Right ventricle myocardium superior (tissue), 1 donor: ENCODE measurements around the gene ADGRD2. TPM values are rescaled to one million over a fixed set of nuclear protein-coding genes. Genes with fewer than 3 reads are reported as not detected.
A peak's percentile ranks its signal among the peaks of the same experiment; 100 is the strongest.

Experiments
- ATAC-seq: fragments of 200-7000 bp; cut with Tn5 transposase; one replicate; pipeline ENCODE4 v1.9.1; 2020; ENCODE audit warnings: mild to moderate bottlenecking; ENCODE audit not compliant: poor library complexity
- DNase-seq: peaks from one replicate; pipeline ENCODE4 v3.0.0-alpha.2; 2020
- intact Hi-C: fragments of 100-400 bp; cut with DNase I; formaldehyde crosslinking; loops from one replicate; pipeline ENCODE4 v1.11.2; 2022
- total RNA-seq: library from RNA; stranded (reverse); fragmentation: NEBNext Ultra II Directional; extraction: Animal tissue kit (Norgen Biotek cat#: 25700); gene quantifications from one replicate; pipeline ENCODE4 v1.2.1, GENCODE V29; 2021
- donor health status: DM: no; HTN: yes; CAD: no; lungs with severe emphysema.

ADGRD2 gene
- total RNA-seq, 1 donor from 2014 or later, result not detected

DNA sequence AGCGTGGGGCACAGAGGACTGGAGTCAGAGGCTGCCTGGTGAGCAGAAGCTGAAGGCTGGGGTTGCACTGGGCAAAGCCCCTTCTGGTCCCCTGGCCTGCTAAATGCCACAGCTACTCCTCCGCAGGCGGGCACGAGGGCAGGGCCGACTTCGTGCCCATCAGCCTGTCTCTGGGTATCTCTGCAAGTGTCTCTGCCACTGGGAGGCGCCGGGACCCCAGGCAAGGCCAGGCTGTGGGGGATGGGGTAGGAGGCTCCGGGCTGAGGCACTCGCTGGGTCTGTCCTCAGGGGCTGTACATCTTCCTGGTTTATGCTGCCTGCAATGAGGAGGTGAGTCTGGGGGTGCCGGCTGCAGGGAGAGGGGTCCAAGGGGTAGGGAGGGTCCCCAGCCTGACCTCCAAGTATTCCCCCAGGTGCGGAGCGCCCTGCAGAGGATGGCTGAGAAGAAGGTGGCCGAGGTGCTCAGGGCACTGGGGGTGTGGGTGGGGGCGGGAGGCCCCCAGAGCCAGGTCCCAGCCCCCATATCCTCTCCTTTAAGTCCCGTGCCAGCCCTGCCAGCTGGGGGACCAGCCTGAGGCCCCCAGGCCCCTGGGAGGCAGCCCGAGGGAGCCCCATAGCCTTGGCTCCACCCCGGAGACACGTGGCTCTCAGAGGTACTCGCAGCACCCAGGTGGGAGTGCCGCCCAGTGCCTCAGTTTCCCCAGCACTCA, 25.1 kb downstream of the ADGRD2 start:
- ATAC-seq (no peak), DNase-seq (no peak)
- intact Hi-C loops, result no loop called here

DNA sequence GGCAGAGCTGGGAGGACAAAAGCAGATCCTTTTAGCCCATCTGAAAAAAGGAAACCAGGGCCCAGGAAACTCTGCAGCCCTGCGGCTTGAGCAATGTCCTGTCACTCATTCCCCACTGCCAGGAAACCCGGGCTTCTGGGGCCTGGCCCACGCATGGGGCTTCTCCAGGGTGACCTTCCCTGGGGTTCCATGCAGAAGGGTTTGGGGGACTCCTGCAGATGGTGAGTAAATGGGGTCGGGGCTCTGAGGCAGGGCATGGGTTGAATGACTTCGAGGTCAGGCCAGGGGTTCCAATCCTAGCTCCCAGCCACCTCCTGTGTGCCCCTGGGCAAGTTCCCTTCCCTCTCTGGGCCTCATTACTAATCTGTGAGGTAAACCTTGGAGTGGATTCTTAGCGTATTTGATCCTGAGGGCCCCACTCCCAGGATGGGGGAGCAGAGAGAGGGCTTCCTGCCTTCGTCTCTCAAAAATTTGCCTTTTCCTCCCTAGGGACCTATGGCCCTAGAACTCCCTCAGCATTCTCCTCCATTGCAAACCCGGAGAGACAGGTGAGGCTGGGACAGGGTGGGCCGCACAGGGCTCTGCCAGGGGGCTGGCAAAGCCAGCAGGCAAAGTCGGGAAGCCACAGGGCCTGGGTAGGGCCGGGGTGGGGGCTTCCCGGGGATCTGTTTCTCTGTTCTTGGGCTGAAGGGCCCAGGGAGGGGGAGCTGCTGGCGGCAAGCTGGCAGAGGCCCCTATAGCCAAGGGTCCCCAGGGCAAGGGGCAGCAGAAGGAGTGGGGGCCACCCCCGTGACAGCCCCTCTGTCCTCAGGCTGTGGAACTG, 25.8 kb downstream of the ADGRD2 start:
- intact Hi-C loops, result no loop called here
- DNase-seq, result no peak

DNA sequence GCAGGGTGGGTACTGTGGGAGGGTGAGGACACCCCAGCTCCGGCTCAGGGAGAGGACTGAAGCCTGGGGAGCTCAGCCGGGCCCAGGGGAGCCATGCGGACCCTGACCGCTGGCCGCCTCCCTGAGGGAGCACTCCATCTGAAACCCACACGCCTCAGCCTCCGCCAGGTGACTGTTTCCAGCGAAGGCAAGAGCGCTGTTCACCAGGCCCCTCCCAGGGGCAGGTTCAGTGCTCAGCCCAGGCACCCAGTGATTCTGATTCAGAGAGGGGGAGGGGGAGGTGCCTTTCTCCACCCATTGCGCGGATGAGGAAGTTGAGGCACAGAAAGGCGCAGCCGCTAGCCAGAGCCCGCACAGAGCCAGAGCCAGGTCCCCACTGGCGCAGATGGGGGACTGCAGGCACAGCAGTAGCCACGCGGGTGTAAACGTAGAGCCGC, 27.0 kb downstream of the ADGRD2 start:
- DNase-seq (no peak), ATAC-seq (no peak)
- intact Hi-C loops, result no loop called here

More for the DNA sequence above, 25.8 kb downstream of the ADGRD2 start:
- no peak for ATAC-seq

DNA sequence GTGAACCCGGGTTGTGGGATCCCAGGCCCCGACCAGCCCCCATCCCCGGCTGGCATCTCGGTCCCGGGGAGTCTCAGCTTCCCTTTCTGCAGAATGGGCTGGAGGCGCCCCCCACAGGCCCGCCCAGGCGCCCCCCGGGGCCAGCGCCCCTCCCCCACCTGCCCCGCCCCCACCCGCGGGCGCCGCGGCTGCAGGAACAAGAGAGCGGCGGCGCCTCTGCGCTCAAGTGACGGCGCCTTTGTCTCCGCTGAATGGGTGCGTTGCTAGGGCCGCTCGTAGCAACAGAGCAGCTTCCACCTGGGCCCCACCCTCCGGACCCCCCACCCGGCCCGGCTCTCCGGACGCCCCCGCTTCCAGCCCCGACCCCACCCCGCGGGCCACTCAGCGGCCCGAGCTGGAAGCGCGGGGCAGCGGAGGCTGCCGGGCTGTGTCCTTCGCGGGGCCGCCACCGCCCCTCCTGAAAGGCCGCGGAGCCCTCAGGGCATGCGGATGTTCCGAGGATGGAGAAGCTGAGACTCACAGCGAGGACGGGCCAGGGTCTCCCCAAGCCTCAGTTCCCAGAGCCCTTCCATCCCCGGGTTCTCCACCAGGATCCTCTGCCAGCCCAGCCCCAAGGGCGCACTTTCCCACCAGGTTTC, 27.5 kb downstream of the ADGRD2 start:
- intact Hi-C loops, result no loop called here
- DNase-seq, result no peak
- ATAC-seq, result no peak

DNA sequence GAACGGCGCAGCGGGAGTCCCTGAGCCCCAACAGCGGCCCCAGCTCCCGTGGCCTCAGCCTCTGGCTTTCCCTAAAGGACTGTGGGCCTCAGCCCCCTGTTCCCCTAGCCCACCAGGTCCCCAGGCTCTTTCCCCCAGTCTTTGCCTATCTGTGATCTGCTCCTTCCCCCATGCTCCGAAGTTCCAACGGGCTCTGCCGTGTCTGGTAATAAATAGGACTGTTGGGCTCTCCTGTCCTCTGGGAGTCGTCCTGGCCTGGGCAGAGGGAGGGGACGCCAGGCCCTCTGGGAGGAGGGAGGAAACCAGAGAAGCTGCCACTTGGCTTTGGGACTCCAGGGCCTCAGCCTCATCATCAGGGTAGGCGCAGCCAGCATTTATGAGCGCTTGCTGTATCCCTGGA, 28.1 kb downstream of the ADGRD2 start:
- intact Hi-C loops, result no loop called here
- ATAC-seq (peak; percentile 23), DNase-seq (no peak)

DNA sequence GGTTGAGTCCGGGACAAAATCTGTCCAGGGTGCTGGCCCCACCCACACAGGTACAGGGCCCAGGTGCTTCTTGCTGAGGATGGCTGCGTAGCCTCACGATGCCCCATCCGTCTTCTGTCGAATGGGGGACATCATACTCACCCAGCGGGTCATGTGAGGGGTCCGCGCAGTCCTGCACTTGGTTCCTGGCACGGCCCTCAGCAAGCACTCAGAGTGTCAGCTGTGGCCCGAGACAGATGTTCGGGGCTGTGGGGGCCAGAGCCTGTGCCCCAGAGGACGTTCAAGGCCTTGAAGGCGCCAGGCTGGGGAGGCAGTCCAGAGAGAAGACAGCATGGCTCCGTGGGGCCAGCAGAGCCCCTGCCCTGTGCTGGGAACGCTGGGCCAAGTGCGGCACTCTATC, 29.1 kb downstream of the ADGRD2 start:
- intact Hi-C loops, result no loop called here
- ATAC-seq (no peak), DNase-seq (no peak)

DNA sequence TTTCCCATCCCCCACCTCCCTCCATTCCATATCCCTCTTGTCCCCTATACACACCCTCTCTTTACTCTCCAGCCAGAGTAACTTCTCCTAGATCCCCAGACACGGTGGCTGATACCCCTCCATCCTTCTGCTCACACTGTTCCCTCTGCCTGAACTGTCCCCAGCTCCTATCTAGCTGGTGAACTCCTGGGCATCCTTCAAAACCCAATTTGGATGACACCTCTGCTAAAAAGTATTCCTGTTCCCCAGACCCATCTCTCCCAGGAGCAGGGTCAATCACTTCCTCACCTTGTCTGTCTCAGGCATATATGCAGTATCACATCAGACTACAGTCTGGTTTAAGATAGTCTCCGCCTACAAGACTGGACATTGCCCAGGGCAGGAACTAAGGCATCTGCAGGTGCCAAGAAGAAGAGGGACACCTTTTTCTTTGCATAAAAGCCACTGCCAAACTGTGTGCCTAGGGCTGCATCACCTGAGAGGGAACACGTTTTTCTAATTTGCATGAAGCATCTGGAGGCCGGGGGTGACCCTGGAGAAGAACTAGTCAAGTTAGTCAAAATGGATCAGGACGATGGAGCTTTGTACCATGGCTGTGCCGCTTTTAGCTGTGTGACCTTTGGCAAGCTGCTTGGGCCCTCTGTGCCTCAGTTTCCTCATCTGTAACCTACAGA, 29.8 kb downstream of the ADGRD2 start:
- DNase-seq, result no peak
- intact Hi-C loops, result no loop called here
- no peak for ATAC-seq

DNA sequence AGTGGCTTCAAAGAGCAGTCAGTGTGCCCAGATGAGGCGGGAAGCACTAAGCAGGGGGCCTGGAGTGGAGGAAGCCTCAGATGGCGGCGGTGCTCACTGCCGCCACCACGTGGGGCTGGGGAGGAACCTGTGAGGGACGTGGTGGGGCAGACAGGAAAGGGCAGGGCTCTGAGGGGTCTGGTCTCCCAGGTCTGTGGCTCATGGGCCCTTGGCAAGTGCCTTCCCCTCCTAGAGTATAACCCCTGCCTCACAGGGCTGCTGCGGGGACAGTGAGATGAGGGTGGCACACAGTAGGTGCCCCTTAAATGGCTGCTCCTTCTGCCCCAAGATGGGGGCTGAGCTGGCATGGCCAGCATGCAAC, 30.4 kb downstream of the ADGRD2 start:
- intact Hi-C loops, result no loop called here
- DNase-seq (no peak), ATAC-seq (peak; percentile 55)

DNA sequence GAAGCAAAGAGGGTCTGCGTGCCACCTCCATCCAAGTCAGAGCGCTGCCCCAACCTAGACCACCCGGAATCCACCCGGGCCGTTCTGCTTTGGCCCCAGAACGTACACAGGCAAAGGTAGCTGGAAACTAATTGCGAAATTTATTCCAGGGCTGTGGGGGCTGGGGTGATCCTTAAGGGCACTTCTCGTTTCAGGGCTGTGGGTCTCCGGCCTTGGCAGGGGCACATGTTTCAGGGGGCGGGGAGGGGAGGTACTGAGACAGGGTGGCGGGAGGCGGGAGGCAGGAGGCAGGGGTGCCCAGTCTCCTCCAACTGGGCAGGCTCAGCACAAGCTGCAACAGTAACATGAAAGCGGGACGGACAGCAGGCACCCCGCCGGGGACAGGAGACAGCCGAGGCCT, 30.9 kb downstream of the ADGRD2 start:
- ATAC-seq, result no peak
- no peak for DNase-seq
- intact Hi-C loops, result no loop called here

DNA sequence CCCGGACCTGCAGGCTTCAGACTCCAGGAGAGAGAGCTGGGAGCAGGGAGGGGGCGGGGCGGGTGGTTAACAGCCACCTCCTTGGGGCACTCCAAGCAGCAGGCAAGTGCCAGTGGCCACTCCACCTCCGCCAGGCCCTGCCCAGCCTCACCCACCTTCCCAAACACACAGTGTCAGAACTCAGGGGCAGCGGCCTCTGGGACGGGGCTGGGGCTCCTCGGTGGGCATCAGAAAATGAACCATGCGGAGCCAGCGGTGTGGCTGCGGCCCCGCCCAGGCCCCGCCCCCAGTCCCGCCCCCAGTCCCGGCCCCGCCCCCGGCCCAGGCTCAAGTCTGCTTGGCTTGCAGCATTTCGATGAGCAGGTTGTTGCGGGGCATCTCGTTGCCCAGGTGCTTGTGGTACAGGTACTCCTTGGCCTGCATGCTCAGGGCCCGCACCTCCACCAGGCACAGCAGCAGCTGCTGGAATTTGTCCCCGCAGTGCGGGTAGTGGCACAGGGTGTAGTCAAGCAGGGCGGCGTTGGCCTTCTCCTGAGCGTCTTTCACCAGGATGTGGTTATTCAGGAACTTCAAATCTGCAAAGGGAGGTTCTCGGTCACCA, 32.3 kb downstream of the ADGRD2 start:
- no peak for DNase-seq
- intact Hi-C loops, result no loop called here
- no peak for ATAC-seq

DNA sequence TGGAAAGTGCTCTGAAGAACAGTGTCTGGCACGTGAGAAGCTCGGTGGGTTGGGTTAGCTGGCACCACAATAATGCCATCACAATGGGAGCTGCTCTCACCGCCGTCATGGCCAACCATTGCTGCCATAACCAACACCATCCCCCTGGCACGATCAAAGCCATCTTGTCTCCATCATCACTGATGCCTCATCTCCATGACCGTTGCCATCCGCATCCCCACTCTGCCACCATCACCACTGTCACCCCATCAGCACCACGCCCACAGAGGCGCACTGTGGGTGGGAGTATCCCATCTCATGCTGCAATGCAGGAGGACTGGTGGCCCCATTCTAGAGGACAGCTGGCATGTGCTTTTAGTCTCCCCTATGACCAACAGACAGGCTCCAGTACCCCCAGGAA, 33.2 kb downstream of the ADGRD2 start:
- DNase-seq, result no peak
- no peak for ATAC-seq
- intact Hi-C loops, result no loop called here

DNA sequence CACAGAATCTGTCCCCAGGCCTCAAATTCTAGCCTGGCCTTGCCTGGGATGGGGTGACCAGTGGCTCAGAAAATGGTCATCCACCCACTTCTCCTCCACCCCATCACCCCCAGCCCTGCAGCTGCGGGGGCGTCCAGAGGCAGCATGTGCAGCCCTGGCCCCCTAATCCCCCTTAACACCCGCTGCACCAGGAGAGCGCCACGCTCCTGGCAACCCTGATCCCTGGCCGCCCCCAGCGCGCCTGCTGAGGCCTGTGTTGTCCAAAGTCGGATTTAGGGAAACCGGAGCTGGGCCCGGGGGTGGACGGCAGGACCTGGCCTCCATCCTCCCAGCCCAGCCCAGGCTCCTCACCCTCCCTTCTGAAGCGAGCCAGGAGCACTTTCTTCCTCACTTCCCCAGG, 35.0 kb downstream of the ADGRD2 start:
- intact Hi-C loops, result no loop called here
- DNase-seq (no peak), ATAC-seq (no peak)

DNA sequence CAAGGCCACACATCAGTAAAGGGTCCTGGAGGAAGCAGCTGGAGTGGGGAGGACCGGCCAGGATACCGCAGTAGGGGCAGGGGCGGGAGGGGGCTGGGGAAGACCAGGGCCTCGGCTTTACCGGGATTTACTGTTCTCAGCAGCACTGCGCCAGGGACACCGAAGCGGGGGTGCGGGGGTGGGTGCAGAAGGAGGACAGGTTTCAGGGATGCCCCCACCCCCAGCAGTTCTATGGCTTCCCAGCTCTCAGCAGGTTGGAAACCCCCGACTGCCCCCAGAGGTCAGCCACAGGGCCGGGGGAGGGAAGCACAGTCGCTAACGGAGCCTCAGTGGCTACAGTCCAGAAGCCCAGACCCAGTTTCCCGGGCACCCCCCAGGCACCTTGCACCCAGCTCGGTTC, 35.7 kb downstream of the ADGRD2 start:
- ATAC-seq, result no peak
- intact Hi-C loops, result no loop called here
- DNase-seq, result no peak

DNA sequence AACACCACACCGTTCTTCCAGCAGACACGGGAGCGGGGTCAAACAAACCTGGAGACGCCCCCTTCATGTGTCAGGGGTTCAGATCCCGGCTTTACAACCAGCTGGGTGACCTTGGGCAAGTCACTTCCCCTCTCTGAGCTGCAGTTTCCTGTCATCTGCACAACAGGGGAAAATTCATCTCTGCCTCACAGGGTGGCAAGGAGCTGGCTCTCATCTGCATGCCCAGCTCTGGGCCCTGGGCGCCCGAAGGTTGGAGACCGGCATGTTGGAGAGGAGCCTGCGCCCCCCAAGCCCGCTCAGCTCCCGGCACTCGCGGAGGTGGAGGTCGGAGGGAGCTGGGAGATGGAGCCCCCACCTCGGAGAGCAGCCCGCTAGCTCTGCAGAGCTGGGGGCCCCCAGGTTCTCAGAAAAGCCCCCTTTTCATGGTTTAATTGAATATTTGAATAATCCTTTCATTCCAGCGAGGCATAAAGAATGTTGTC, 36.6 kb downstream of the ADGRD2 start:
- intact Hi-C loops, result no loop called here

DNA sequence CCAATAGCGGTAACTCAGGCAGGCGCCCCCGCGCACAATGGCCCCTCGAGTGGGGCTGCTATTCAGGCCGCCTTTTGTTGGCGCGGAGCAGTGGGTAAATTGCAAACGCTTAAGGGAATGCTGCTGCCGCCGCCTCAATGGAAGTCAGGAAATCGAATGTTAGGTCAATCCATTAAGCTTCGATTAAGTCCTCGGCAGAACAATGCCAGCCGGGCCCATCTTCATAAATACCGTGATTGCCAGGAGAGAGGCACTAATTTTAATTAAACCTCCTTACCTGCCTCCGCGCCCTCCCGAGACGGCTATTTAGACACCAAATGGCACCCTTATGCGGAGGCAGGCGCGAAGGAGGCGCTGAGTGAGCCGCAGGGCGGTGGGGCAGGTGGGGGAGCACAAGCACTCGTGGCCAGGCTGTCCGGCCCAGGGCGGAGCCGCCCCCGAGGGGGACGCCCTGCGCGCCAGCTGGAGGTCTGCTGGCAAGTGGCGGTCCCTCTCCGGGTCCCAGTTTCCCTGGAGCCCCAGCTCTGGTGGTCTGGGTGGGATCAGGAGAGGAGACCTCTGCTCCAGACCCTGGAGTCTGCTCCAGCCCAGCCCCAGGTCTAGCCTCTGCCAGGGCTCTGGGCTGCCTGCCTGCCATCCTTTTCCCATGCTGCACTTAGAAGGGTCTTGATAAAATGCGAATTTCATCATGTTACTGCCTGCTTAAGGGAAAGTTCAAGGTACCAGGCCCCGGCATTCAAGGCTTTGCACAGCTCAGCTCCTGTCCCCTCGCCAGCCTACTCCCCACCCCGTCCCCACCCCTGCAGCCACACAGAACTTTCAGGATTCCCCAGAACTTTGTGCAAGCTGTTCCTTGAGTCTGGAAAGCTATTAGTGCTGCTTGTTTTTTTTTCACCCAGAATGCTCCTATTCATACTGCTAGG, 37.3 kb downstream of the ADGRD2 start:
- ATAC-seq (no peak), DNase-seq (no peak)
- intact Hi-C loops, result no loop called here

More for the DNA sequence above, 36.6 kb downstream of the ADGRD2 start:
- no peak for DNase-seq
- ATAC-seq, result no peak

DNA sequence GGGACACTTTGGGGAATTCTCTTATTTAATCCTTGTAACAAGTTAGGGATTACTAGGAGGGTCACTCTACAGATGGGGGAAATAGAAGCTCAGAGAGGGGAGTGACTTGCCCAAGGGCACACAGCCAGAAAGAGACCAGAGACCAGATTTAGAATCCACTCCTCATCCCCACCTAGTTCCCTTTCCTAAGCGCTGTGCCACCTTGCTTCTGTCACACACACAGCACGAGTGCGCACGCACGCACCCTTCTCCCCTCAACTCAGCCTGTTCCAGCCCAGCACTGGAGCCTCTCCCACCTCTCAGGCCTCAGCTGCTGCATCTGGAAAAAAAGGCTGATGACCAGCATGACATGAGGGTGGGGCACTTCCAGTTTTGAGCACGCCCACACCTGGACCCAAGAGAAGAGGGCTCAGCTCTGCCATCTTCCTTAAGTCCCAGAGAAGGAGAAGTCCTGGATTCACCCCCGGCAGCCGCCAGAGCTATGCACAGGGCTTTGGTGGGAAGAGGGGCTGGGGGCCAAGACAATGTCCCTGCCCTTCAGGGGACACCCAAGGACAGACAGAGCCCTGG, 38.5 kb downstream of the ADGRD2 start:
- intact Hi-C loops, result no loop called here
- DNase-seq (no peak), ATAC-seq (no peak)

DNA sequence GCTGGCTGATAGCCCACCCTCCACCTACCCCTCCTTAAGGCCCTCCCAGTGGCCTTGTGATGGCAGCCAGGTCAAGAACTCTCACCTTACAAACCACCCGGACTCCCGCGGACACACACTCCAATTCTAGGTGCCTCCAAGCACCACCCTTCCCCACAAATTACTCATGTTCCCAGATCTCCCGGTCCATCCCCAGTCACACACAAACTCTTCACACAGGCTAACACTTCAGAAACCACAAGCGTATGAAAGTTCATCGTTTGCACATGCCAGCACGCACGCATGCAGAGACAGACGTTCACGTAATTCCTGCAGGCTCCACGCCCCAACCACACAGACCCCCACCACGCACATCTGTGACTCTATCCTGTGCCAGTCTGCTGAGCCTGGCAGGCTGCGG, 39.0 kb downstream of the ADGRD2 start:
- DNase-seq (no peak), ATAC-seq (no peak)
- intact Hi-C loops, result no loop called here

DNA sequence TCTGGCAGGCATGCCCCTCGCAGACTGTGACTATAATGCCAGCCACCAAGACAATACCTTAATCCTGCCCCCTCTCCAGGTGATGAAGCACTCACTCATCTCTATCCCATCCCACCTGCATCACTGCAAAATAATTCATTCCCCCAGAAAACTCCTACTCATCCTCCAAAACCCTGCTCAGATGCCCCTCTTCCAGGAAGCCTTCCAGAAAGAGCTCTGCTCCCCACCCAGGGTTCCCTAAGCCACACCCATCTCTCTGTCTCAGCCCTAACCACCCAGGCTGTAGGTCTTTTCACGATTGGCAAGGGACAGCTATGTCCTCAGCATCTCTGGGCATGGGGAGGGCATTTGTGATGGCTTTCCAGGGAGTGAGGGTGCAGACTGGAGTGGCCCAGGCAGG, 39.8 kb downstream of the ADGRD2 start:
- ATAC-seq (no peak), DNase-seq (no peak)
- intact Hi-C loops, result no loop called here
